ENCODE measurements around the gene MAP2K5. TPM values are rescaled to one million over a fixed set of nuclear protein-coding genes. Genes with fewer than 3 reads are reported as not detected.

Gene MAP2K5
- polyA plus RNA-seq, 1 donor from 2014 or later = 12.1 TPM

DNA sequence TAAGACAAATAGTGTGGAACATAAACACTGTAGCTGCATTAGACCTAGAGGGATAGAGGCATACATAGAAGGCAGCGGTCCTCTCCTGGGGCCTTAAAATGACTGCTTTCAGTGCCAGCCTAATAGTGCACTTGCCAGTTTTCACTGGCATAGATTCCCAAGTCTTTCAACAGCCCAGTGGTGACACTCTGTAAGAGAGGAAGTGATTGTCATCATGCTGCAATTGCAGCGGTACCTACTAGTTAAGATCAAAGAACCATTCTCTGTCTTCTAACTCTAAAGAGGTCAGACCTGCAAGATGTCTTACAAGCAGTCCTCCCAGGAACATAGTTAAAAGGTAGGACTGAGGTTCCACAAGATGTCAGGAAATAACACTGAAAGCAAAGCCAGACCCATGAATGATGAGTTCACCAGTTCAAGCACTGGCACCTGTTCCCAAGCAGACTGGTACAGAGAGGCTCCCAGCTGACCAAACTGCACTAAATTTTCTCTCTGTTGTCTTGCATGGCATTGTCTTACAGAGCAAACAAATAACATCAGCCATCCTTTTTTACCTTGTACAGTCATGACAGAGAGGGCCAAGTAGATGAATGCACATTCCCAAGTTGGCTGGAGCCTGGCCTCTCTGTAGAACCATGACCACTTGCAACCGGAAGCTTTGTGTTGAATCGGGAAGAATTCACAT lies 182.3 kb downstream of the MAP2K5 start:
- Histone ChIP-seq H3K4me3 (ENCODE audit: low read length) (no peak overlapping the region), H3K9me2 (ENCODE audit: insufficient read depth, low read length) (no peaks in the 10 kb centered on the region), H3K9me3 (ENCODE audit: low read length) (no peaks in the 10 kb centered on the region), H3K9ac (ENCODE audit: low read length) (no peak overlapping the region), H3K27me3 (ENCODE audit: insufficient read depth, low read depth, low read length) (no peaks in the 10 kb centered on the region), H3K4me2 (ENCODE audit: low read length) (no peak overlapping the region), H3K79me2 (replicated peaks; ENCODE audit: insufficient read depth, low read length) (no peaks in the 10 kb centered on the region), H4K20me1 (ENCODE audit: insufficient read depth) (no peaks in the 10 kb centered on the region), H3F3A (ENCODE audit: insufficient read depth, low read length, poor library complexity, severe bottlenecking) (no peaks in the 10 kb centered on the region), H2AFZ (ENCODE audit: low read depth, low read length) (no peak overlapping the region), H3K36me3 (ENCODE audit: insufficient read depth, low read length) (no peaks in the 10 kb centered on the region), H3K27ac (ENCODE audit: low read length) (no peak overlapping the region)
- TF ChIP-seq SMC3 (conservative IDR thresholded peaks at IDR 0.05; ENCODE audit: poor library complexity) = no peak
- TF ChIP-seq TAF1 (IDR thresholded peaks at IDR 0.05; ENCODE audit: low read depth) = no peak
- no peak for TF ChIP-seq EZH2 (IDR thresholded peaks at IDR 0.05; ENCODE audit: borderline replicate concordance, insufficient read depth, low read length, poor library complexity, severe bottlenecking)
- TF ChIP-seq, protein P1, sequence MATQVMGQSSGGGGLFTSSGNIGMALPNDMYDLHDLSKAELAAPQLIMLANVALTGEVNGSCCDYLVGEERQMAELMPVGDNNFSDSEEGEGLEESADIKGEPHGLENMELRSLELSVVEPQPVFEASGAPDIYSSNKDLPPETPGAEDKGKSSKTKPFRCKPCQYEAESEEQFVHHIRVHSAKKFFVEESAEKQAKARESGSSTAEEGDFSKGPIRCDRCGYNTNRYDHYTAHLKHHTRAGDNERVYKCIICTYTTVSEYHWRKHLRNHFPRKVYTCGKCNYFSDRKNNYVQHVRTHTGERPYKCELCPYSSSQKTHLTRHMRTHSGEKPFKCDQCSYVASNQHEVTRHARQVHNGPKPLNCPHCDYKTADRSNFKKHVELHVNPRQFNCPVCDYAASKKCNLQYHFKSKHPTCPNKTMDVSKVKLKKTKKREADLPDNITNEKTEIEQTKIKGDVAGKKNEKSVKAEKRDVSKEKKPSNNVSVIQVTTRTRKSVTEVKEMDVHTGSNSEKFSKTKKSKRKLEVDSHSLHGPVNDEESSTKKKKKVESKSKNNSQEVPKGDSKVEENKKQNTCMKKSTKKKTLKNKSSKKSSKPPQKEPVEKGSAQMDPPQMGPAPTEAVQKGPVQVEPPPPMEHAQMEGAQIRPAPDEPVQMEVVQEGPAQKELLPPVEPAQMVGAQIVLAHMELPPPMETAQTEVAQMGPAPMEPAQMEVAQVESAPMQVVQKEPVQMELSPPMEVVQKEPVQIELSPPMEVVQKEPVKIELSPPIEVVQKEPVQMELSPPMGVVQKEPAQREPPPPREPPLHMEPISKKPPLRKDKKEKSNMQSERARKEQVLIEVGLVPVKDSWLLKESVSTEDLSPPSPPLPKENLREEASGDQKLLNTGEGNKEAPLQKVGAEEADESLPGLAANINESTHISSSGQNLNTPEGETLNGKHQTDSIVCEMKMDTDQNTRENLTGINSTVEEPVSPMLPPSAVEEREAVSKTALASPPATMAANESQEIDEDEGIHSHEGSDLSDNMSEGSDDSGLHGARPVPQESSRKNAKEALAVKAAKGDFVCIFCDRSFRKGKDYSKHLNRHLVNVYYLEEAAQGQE (IDR thresholded peaks at IDR 0.05; ENCODE audit: borderline replicate concordance) = no peak
- no peak for TF ChIP-seq MXI1 (conservative IDR thresholded peaks at IDR 0.05; ENCODE audit: poor library complexity, severe bottlenecking)
- TF ChIP-seq POLR2AphosphoS5 (IDR thresholded peaks at IDR 0.05) = no peak
- TF ChIP-seq, protein P2, sequence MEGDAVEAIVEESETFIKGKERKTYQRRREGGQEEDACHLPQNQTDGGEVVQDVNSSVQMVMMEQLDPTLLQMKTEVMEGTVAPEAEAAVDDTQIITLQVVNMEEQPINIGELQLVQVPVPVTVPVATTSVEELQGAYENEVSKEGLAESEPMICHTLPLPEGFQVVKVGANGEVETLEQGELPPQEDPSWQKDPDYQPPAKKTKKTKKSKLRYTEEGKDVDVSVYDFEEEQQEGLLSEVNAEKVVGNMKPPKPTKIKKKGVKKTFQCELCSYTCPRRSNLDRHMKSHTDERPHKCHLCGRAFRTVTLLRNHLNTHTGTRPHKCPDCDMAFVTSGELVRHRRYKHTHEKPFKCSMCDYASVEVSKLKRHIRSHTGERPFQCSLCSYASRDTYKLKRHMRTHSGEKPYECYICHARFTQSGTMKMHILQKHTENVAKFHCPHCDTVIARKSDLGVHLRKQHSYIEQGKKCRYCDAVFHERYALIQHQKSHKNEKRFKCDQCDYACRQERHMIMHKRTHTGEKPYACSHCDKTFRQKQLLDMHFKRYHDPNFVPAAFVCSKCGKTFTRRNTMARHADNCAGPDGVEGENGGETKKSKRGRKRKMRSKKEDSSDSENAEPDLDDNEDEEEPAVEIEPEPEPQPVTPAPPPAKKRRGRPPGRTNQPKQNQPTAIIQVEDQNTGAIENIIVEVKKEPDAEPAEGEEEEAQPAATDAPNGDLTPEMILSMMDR (IDR thresholded peaks at IDR 0.05; ENCODE audit: poor library complexity, severe bottlenecking) = no peak
- no peak for TF ChIP-seq RAD21 (conservative IDR thresholded peaks at IDR 0.05)
- TF ChIP-seq EP300 (conservative IDR thresholded peaks at IDR 0.05; ENCODE audit: poor library complexity, severe bottlenecking) = no peak

DNA sequence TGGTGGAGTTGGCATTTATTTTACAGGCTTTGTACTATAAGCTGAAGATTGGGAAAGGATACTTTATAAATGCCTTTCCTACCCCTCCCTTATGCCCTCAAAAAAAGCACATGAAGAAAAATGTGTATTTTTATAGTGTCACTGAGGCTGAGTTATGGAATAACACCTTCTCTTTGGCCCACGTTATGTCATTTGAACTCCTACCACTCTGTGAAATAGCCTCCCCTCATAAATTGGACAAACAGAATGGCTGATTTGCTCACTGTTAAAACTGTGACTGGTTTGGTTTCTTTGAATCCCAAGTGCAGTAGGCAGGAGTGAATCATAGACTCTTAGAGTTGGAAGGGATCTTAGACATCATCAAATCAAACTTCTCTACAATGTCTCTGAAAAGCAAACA lies 187.6 kb downstream of the MAP2K5 start:
- TF ChIP-seq RAD21 (conservative IDR thresholded peaks at IDR 0.05) (no peak), EP300 (conservative IDR thresholded peaks at IDR 0.05; ENCODE audit: poor library complexity, severe bottlenecking) (no peak), MXI1 (conservative IDR thresholded peaks at IDR 0.05; ENCODE audit: poor library complexity, severe bottlenecking) (no peak), TAF1 (IDR thresholded peaks at IDR 0.05; ENCODE audit: low read depth) (no peak), SMC3 (conservative IDR thresholded peaks at IDR 0.05; ENCODE audit: poor library complexity) (no peak), EZH2 (IDR thresholded peaks at IDR 0.05; ENCODE audit: borderline replicate concordance, insufficient read depth, low read length, poor library complexity, severe bottlenecking) (no peak), POLR2AphosphoS5 (IDR thresholded peaks at IDR 0.05) (no peak)
- TF ChIP-seq, protein P1 (IDR thresholded peaks at IDR 0.05; ENCODE audit: borderline replicate concordance) = no peak
- TF ChIP-seq, protein P2 (IDR thresholded peaks at IDR 0.05; ENCODE audit: poor library complexity, severe bottlenecking) = no peak
- Histone ChIP-seq H3K9me3 (ENCODE audit: low read length) (no peaks in the 10 kb centered on the region), H3K36me3 (ENCODE audit: insufficient read depth, low read length) (no peaks in the 10 kb centered on the region), H3K4me3 (ENCODE audit: low read length) (no peak overlapping the region), H3K27ac (ENCODE audit: low read length) (no peak overlapping the region), H3K9me2 (ENCODE audit: insufficient read depth, low read length) (no peaks in the 10 kb centered on the region), H2AFZ (ENCODE audit: low read depth, low read length) (no peak overlapping the region), H3K79me2 (replicated peaks; ENCODE audit: insufficient read depth, low read length) (no peaks in the 10 kb centered on the region), H3K4me2 (ENCODE audit: low read length) (no peak overlapping the region), H3K9ac (ENCODE audit: low read length) (no peak overlapping the region), H3F3A (ENCODE audit: insufficient read depth, low read length, poor library complexity, severe bottlenecking) (no peaks in the 10 kb centered on the region), H4K20me1 (ENCODE audit: insufficient read depth) (no peaks in the 10 kb centered on the region), H3K27me3 (ENCODE audit: insufficient read depth, low read depth, low read length) (no peaks in the 10 kb centered on the region)
